ENCODE results near the gene BRD3OS. TPM values are rescaled to one million over a fixed set of nuclear protein-coding genes. Genes with fewer than 3 reads are reported as not detected.

Gene BRD3OS
- total RNA-seq, 1 donor from 2014 or later: 20.2 TPM

DNA sequence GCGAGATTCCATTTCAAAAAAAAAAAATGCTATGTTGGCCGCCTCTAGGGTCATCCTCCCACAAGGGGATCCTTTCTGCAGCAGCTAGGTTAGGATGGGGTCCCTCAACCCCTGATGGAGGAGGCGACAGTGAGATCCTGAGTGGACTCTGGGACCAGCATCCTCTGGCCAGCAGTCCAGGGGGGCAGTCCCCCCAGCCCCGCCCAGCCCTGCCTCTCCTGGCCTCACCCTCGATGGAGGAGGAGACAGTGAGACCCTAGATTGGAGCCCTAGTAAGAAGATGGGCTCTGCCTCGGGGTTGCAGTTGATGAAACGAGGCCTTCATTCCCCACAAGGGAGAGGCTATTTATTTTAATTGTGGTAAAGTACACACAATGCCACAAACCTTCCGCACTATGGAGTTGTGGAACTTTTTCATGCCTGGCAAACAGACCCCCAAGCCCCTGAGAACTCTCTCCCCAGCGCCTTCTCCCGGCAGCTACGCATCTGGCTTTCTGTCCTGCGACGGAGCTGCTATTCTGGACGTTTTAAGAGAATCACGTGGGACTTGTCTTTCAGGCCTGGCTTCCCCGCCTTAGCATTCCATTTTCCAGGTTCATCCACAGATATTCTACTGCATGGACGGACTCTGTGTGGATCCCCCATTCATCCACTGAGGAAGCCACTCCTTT, 49.0 kb upstream of the BRD3OS start:
- Mint-ChIP-seq H3K36me3 (ENCODE audit: low read depth, unreplicated experiment) (peaks cover 12% of the 10 kb centered on the region), H3K4me3 (ENCODE audit: unreplicated experiment) (no peak overlapping the region), H3K9me3 (ENCODE audit: unreplicated experiment) (no peaks in the 10 kb centered on the region), H3K27ac (ENCODE audit: unreplicated experiment) (no peak overlapping the region), H3K27me3 (ENCODE audit: low read depth, unreplicated experiment) (no peaks in the 10 kb centered on the region), H3K4me1 (ENCODE audit: low read depth, unreplicated experiment) (peaks cover 18% of the 10 kb centered on the region)
- Histone ChIP-seq H3K79me2 (ENCODE audit: insufficient read depth, low read length) (peaks cover 99% of the 10 kb centered on the region), H3K9ac (ENCODE audit: low read length) (no peak overlapping the region), H3K4me2 (ENCODE audit: low read length) (no peak overlapping the region), H4K20me1 (ENCODE audit: insufficient read depth, low read length) (peaks cover 100% of the 10 kb centered on the region), H3K27me3 (ENCODE audit: insufficient read depth, low read length) (no peaks in the 10 kb centered on the region), H3K4me1 (ENCODE audit: insufficient read depth, low read length) (peaks cover 22% of the 10 kb centered on the region), H2AFZ (ENCODE audit: low read depth, low read length) (no peak overlapping the region), H3K4me3 (ENCODE audit: insufficient read depth, low read depth, low read length) (no peak overlapping the region), H3K36me3 (ENCODE audit: insufficient read depth, low read length) (no peaks in the 10 kb centered on the region), H3K9me3 (ENCODE audit: insufficient read depth, low read depth, low read length) (no peaks in the 10 kb centered on the region), H3K27ac (ENCODE audit: low read depth, low read length) (no peak overlapping the region)
- DNase-seq (ENCODE audit: low read depth) (no peak), FAIRE-seq (no peak)
- no peak for TF ChIP-seq EZH2 (IDR thresholded peaks at IDR 0.05; ENCODE audit: insufficient read depth, low read length)
- TF ChIP-seq, protein P1, sequence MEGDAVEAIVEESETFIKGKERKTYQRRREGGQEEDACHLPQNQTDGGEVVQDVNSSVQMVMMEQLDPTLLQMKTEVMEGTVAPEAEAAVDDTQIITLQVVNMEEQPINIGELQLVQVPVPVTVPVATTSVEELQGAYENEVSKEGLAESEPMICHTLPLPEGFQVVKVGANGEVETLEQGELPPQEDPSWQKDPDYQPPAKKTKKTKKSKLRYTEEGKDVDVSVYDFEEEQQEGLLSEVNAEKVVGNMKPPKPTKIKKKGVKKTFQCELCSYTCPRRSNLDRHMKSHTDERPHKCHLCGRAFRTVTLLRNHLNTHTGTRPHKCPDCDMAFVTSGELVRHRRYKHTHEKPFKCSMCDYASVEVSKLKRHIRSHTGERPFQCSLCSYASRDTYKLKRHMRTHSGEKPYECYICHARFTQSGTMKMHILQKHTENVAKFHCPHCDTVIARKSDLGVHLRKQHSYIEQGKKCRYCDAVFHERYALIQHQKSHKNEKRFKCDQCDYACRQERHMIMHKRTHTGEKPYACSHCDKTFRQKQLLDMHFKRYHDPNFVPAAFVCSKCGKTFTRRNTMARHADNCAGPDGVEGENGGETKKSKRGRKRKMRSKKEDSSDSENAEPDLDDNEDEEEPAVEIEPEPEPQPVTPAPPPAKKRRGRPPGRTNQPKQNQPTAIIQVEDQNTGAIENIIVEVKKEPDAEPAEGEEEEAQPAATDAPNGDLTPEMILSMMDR (IDR thresholded peaks at IDR 0.05; ENCODE audit: insufficient read depth, low read depth, low read length): no peak

DNA sequence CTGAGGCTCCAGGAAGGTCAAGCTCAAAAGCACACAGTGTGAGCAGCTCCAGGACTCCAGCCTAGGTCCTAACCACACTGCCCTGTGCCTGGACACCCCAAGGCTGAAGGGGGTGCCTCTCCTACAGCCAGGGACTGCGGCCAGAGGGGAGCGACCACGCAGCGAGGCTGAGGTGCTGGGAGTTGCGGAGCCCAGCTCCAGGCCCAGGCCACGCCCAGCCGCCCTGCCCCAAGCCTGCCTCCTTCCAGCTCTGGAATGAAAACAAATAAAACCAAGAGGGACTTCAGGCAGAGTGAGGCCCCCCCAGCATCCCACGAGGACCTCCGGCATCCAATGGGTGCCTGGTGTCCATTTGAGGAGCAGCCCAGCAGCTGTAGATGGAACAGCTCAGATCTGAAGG, 48.4 kb upstream of the BRD3OS start:
- DNase-seq (ENCODE audit: low read depth): no peak
- peaks cover 99% of the 10 kb centered on the region for H3K79me2 ChIP-seq (ENCODE audit: insufficient read depth, low read length)
- H3K4me1 ChIP-seq (ENCODE audit: insufficient read depth, low read length): peaks cover 18% of the 10 kb centered on the region
- no peaks in the 10 kb centered on the region for H3K36me3 ChIP-seq (ENCODE audit: insufficient read depth, low read length)
- no peaks in the 10 kb centered on the region for H3K27me3 ChIP-seq (ENCODE audit: insufficient read depth, low read length)
- peaks cover 100% of the 10 kb centered on the region for H4K20me1 ChIP-seq (ENCODE audit: insufficient read depth, low read length)
- Mint-ChIP-seq H3K27me3 (ENCODE audit: low read depth, unreplicated experiment) (no peaks in the 10 kb centered on the region), H3K27ac (ENCODE audit: unreplicated experiment) (no peak overlapping the region), H3K4me3 (ENCODE audit: unreplicated experiment) (no peak overlapping the region), H3K9me3 (ENCODE audit: unreplicated experiment) (no peaks in the 10 kb centered on the region), H3K4me1 (ENCODE audit: low read depth, unreplicated experiment) (peaks cover 16% of the 10 kb centered on the region), H3K36me3 (ENCODE audit: low read depth, unreplicated experiment) (peaks cover 12% of the 10 kb centered on the region)
- H3K4me2 ChIP-seq (ENCODE audit: low read length): no peak overlapping the region
- no peak overlapping the region for H2AFZ ChIP-seq (ENCODE audit: low read depth, low read length)
- no peak for FAIRE-seq
- no peak overlapping the region for H3K4me3 ChIP-seq (ENCODE audit: insufficient read depth, low read depth, low read length)
- TF ChIP-seq, protein P1 (IDR thresholded peaks at IDR 0.05; ENCODE audit: insufficient read depth, low read depth, low read length): no peak
- no peak for TF ChIP-seq EZH2 (IDR thresholded peaks at IDR 0.05; ENCODE audit: insufficient read depth, low read length)
- no peaks in the 10 kb centered on the region for H3K9me3 ChIP-seq (ENCODE audit: insufficient read depth, low read depth, low read length)
- no peak overlapping the region for H3K9ac ChIP-seq (ENCODE audit: low read length)
- H3K27ac ChIP-seq (ENCODE audit: low read depth, low read length): no peak overlapping the region

Measured in astrocyte (in vitro differentiated cells and primary cell).